HG03558 (cell line): ENCODE data around the gene DTNB.

Experiments
- ATAC-seq: cut with Tn5 transposase; IDR thresholded peaks from one replicate; pipeline ENCODE4 v1.9.1; 2021; ENCODE audit warnings: moderate number of reproducible peaks; ENCODE audit not compliant: unreplicated experiment; ENCODE audit errors: extremely low read depth

DTNB gene

GRCh38 chr2:25376750-25377621 lies 296.4 kb downstream of the DTNB start:
- peak; percentile 82 for ATAC-seq

DNA sequence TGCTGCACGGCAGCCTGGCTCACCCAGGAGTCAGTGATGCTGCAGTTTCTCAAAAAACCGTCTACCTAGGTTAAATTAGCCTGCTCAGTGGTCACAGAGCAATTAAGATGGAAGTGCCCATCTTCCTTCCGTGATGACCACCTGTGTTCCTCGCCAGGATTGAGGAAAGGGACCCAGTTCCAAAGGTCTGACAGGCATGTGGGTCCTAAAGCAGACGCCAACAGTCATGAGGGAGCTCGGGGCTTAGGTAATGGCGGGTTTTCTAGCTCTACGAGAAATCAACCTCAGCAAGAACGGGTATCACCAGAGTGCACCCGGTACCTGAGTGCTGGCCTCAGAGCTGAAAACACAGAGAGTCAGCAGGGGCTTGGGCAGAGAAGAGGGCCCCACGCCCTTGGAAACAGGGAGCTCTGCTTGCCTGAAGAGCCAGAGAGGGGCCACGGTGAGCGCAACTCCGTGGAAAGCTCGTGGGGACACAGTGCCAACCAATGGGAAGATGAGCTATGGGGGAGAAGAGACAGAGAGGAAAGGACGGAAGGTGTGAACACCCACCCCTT lies 297.3 kb downstream of the DTNB start:
- no peak for ATAC-seq

- ATAC-seq = no peak
Observed at GRCh38 chr2:25375371-25375988, 297.9 kb downstream of the DTNB start.

DNA sequence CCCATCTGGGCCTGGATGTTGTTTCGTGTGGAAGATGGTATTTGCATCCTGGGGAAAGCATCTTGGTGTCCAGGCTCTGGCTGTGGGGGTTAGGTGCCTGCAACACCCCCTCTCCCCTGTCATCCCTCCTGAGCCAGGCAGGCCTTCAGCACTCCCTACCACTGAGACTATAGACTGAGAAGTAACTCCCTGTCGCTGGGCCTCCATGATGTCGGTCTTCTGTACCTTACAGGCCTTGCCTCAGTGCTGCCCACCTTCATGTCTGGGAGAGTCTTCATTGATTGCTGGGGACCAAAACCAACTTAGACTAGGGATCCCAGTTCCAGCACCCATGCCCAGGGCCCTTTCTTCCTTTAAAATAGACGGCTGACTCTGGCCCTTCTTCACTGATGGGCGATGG lies 298.6 kb downstream of the DTNB start:
- ATAC-seq = no peak

DNA sequence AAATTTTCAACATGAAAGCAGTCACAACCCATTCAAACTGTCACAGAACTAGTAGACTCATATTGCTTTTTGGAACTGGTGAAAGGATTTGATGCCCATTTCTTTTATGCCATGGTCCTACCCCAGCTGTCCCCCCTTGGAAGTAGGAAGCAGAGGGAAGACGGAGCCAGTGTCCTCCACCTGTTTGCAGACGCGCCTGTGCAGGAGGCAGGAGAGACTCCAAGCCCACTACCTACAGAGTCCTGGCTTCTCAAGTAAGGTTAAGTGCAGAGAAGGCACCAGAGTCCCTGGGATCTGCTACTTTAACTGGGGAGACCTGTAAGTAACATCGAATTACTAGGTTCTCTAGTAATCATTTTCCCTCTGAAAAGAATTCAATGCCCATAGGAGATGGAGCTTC lies 299.0 kb downstream of the DTNB start:
- no peak for ATAC-seq

GRCh38 chr2:25373269-25373981 lies 300.0 kb downstream of the DTNB start:
- no peak for ATAC-seq

GRCh38 chr2:25372405-25373268 lies 300.7 kb downstream of the DTNB start:
- ATAC-seq = no peak

DNA sequence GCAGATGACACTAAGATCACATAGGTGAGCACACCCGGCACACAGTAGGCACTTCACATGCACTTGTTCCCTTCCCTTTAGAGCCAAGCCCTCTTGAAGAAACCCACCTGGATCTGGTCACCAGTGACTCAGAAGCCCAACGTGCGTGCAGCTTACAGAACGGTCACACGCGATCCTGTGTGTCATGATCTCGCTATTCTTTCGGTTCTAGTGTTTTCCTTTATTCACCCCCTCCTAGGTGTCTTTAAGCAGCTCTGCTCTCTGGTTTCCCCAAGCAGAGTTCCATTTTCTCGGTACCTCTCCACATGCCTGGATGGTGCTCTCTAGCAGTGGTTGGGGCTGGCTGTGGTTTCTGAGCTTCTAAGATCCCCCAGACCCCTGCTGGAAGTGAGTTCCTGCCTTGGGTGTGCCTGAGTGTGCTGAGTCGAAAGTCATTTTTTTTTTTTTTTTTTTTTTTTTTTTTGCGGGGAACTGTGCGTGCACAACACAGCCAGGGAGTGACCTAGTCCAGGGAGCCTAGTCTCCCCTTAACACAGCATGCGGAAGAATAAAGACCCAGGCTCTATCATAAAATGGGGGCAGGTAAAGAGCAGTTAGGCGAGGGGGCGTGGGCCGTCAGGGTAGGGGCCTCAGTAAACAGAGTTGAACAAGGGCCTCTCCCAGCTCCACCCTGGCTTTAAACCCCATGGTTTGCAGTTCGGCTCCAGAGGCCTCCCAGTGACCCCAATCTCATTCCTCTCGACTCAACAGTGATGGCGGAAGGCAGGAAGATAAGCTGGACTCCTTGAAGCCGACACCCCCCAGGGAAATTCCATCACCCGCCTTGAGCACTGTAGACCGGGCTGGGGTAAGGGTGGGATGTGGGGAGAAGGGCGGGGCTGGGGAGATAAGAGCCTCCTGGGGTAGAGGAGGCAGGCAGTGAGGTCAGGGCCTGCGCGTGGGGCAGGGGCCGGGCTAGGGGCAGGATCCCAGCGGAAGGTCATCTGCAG lies 301.8 kb downstream of the DTNB start:
- ATAC-seq = no peak

DNA sequence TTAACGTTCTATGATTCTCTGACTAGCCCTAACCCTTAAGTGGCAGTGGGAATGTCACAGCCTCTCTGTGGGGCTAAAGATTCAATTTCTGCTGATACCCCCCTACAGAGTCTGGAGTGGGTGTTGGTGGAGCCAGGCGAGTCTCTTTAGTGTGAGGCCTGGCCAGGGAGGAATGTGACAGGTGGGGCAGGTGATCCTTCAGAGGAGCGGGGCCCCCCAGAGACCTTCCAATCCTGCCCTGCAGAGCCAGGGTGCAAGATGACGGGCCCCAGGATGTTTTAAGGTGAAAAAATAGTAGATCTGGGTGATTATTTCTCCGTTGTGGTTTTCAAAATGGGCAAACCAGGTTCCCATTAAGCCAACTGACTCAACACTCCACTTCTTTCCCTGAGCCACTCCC lies 303.5 kb downstream of the DTNB start:
- no peak for ATAC-seq

DNA sequence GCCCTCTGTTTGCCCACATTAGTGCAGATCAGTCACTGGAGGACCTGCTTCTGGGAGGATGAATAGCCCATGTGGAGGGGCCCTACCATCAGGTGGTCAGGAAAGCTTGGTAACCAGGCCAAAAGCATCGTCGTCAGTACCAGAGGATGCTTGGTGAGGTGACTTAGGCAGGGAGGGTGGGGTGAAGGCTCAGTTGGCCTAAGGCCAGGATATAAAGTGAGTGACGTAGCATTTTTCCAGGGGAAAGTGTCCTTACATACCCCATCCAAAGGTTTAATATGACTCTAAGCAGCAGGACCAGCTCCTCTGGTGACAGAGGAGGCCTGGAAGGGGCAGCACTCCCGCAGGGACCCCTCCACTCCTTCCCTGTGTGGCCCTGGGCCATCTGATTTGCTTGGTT lies 303.9 kb downstream of the DTNB start:
- no peak for ATAC-seq

DNA sequence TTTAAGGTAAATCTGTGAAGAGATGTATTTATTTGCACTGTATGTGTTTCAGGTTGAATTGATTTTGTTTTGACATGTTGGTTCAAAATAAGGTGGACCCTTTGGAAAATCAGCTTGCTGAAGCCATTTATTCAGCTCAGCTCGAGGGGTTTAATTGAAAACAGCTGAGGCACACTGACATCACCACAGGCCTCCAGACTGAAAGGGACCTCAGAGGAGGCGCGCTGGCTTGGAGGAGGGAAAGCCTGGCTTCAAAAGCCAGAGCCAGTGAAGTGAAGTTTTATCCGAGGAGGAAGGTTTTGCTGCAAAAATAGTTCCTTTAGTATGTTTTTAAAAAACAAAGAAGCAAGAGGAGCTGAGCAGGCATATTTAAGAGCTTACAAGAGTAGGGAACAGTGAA lies 304.7 kb downstream of the DTNB start:
- no peak for ATAC-seq

GRCh38 chr2:25367296-25367695 lies 306.1 kb downstream of the DTNB start:
- ATAC-seq = no peak

DNA sequence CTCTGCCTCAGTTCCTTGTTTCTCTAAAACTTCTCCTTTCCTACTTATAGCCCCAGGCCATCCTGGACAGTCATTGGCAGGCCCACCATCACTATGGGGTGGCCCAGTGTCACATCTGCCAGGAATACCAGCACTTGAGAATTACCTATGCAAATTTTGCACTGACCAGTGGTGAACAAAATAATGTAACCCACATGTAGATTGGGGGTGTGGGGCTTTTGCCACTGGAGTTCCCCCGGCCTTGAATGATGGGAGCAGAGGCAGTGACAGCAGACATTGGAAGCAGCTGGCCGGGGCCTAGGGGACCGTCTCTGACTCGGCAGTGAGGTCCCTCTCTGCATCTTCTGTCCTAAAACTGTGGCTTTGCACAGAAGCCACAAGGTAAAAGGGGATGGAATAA lies 306.7 kb downstream of the DTNB start:
- no peak for ATAC-seq

DNA sequence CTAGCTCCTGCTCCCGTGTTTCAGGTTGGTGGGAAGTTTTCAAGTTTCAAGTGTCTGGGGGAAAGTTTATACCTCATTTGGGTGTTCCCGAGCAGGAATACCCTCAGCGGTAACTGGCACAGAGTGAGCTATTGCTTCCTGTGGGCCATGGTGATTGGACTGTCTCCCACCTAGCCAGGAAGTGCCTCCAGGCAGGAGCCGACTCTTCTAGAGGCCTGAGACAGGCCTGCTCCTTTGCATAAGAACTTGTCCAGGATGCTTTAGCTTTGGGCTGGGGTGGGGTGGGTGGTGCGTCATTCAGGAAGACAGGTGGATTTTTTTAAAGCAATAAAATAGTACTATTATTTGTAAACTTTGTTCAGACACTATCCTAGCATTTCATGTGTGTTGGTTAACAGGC lies 308.1 kb downstream of the DTNB start:
- ATAC-seq = no peak

GRCh38 chr2:25363733-25364132 lies 309.6 kb downstream of the DTNB start:
- ATAC-seq = no peak

DNA sequence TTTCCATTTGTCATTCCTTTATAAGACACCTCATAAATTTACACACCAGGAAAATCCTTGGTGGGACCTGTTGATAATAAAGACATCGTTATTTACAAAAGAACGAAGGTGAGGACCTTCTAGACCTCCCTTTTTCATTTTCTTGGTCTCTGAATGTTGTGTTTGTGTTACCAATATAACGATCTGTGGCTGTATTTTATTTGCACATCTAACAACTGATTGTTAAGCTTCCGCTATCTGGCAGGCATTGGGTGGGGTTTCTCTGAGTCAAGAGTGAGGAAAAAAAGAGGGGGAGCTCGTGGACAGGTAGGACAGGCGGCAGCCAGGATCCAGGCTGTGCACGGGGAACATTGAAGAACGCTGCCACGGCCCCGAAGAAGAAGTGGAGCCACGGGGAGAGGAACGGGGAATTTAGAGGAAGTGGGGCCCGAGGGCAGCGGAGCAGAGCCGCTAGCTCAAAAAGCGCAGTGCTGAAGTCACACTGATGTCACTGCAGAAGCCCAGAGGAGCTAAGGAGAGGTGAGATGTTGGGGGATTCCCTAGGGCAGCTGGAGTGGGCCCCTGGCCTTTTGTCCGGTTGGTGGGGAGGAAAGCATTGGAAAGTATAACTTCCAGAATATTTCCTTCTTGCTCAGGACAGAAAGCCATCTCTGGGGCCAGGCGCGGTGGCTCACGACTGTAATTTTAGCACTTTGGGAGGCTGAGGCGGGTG lies 310.8 kb downstream of the DTNB start:
- peak; percentile 71 for ATAC-seq

DNA sequence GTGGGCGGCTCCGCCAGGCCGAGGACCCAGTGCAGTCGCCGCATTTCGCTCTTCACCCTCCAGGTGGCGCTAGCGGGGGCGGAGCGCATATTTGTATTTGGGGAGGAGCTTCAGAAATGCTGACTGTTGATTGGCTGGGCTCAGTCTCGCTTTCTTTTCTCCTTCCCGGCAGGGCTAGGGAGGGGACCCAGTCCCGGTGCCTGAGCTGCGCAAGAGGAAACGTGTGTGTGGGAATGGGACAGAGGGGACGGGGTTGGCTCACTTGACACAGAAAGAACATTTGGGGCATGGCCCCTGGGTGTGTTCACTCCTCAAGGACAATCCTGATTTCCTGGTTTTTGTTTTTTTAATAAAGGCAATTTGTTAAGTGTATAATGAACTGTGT lies 311.3 kb downstream of the DTNB start:
- ATAC-seq = peak; percentile 63
